MG63 (cell line): ENCODE data around the gene SRPRA. TPM values are rescaled to one million over a fixed set of nuclear protein-coding genes. Genes with fewer than 3 reads are reported as not detected.

Experiments used
- DNase-seq: peaks from one replicate; pipeline ENCODE4 v3.0.0-alpha.2; 2020
- H3K27me3 ChIP-seq: fragments of 250-450 bp; sonication (Bioruptor Pico); 2 replicates; pipeline ENCODE4 v1.5.1; 2020; ENCODE audit warnings: mild to moderate bottlenecking, moderate library complexity
- H3K36me3 ChIP-seq: fragments of 250-450 bp; sonication (Bioruptor Pico); 2 replicates; pipeline ENCODE4 v1.5.1; 2020; ENCODE audit warnings: mild to moderate bottlenecking, moderate library complexity
- H3K4me3 ChIP-seq: fragments of 250-450 bp; sonication (Bioruptor Pico); 2 replicates; pipeline ENCODE4 v1.5.1; 2020; ENCODE audit warnings: mild to moderate bottlenecking, moderate library complexity
- H3K9me3 ChIP-seq: fragments of 250-450 bp; sonication (Bioruptor Pico); 2 replicates; pipeline ENCODE4 v1.5.1; 2020; ENCODE audit warnings: mild to moderate bottlenecking, moderate library complexity
- total RNA-seq: library from RNA; depleted of rRNA; stranded (reverse); fragments of >200 nt; shearing (Covaris generic); gene quantifications from 2 replicates; pipeline ENCODE4 v1.2.3, GENCODE V29; 2014; ENCODE audit warnings: low replicate concordance

SRPRA gene
- total RNA-seq, 1 experiment from 2014 or later, result 102 TPM

DNA sequence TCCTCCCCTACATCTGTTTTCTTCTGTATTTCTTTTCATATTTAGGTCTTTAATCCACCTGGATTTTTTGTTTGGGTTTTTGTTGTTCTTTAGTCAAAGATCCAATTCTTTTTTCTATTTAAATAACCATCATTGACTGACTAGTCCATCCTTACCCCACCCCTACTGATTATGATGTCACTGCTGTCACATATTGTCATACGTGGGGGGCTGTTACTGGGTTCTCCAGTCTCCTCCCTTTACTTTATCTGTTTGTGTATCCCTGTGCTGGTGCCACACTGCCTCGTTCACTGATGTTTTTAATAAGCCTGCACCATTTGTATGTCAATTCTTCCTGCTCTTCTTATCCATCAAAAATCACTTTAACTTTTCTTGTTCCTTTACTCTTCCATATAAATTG, 28.3 kb upstream of the SRPRA start:
- H3K27me3 ChIP-seq, result no peaks in the 10 kb centered on the region
- peaks cover 18% of the 10 kb centered on the region for H3K36me3 ChIP-seq
- no peaks in the 10 kb centered on the region for H3K9me3 ChIP-seq
- no peak for DNase-seq
- no peak overlapping the region for H3K4me3 ChIP-seq

DNA sequence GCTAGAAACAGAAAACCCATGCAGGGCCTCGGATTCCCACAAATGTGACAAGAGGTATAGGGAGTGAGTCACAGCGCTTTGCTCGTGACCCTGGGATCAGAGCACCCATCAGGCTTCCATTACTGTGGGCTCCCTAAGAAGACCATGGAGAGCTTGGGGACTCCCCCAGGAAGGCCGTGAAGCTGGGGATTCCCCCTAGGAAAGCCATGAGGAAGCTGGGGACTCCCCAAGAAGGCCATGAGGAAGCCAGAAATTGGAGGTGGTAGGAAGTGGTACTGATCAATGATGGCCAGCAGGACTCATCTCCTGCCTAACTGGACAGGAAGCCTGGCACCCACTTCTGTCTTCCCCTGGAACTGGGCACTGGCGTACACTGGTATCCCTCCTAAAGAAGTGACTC, 25.0 kb upstream of the SRPRA start:
- no peaks in the 10 kb centered on the region for H3K27me3 ChIP-seq
- H3K9me3 ChIP-seq, result no peaks in the 10 kb centered on the region
- no peak overlapping the region for H3K4me3 ChIP-seq
- peaks cover 20% of the 10 kb centered on the region for H3K36me3 ChIP-seq
- no peak for DNase-seq

DNA sequence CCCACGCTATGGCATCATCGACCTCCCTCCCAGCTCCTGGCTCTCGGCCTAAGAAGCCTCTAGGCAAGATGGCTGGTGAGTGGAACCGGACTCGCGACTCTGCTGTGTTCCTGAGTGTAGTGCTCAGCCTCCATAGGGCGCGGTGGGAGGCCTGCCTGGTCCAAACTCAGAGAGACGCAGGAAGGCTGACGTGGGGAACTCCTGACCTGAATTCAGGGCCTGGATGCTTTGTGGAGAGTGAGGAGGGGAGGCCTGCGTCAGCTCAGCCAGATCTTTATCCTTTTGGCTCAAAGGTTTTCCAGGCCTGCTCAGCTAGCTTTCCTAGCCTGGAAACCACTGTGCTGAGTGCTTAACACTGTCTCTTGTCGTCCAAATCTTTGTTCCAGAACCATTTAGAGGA, 22.2 kb upstream of the SRPRA start:
- H3K27me3 ChIP-seq, result no peaks in the 10 kb centered on the region
- H3K9me3 ChIP-seq, result no peaks in the 10 kb centered on the region
- no peak overlapping the region for H3K4me3 ChIP-seq
- no peak for DNase-seq
- H3K36me3 ChIP-seq, result peaks cover 22% of the 10 kb centered on the region

DNA sequence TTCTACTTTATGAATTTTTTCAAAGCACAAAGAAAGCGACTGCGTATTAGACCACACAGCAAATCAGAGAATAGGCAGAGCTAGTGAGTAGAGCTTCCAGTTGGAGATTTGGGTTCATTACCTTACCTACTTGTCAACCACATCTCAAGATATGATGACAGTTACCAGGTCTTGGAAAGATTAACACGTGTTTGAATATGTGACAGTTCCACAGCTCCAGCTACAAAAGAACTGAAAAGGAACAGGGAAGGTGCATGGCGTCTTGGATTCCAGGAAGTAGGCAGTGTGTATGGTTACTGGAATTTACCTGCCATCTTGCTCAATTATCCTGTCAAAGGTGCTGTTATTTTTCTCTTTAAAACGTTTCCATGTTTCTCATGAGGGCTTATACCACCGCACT, 19.5 kb upstream of the SRPRA start:
- no peaks in the 10 kb centered on the region for H3K27me3 ChIP-seq
- H3K9me3 ChIP-seq, result no peaks in the 10 kb centered on the region
- no peak overlapping the region for H3K4me3 ChIP-seq
- DNase-seq, result no peak
- H3K36me3 ChIP-seq, result peaks cover 14% of the 10 kb centered on the region

DNA sequence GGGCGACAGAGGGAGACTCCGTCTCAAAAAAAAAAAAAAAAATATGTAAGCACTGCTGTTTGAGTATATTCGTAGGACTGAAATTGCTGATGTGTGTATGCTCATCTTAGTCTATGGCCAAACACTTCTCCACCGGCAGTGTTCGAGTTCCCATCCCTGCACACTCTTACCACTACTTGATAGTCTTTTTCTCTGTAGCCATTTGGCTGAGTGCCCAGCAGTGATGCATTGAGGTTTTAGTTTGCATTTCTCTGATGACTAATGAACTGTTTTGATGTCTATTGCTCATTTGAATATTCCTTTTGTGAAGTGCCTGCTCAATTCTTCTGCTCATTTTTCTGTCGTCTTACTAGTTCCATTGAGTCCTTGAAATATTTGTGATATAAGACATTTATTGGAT, 16.1 kb upstream of the SRPRA start:
- peak; percentile 88 for DNase-seq
- peaks cover 2% of the 10 kb centered on the region; the same call in 1 of the 2 replicates for H3K36me3 ChIP-seq
- no peaks in the 10 kb centered on the region for H3K9me3 ChIP-seq
- no peak overlapping the region for H3K4me3 ChIP-seq
- no peaks in the 10 kb centered on the region for H3K27me3 ChIP-seq

DNA sequence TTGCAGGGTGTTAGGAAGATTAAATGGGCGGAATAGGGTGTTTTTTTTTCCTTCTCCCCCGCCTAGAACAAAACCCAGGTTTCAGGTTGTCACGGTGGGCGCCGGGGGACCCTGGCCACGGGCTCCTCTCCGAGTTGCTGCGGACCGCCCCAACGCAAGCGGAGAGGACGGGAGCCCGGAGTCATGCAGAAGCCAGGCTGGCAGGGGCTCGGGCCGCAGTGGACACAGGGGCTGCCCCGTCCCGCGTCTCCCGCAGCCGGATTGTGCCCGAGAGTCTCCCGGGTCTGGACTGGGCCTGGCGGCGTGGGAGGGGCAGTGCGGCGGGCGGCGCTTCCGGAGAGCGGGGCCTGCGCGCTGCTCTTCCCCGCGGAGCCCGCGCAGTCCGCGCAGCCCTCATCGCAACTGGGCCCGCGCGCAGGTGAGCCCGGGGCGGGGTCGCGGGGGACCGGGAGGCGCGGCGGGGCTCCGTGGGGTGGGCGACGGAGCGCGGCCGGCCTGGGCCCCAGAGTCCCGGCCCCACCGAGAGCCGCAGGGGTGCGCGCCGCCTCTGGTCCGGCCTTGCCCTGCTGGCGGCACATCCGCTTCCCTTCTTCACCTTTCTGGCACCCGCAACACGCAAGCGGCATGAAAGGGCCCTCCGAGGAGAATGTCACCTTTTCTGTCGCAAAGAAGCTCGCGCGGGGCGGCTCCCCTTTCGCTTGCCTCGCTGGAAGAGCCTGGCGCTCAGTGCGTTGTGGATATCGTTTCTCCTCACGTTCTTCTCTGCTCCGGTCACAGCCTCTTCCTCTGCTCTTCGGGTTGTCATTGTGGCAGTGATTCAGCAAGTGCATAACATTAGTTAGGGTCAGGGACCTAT, 14.3 kb upstream of the SRPRA start, which contains the start of gene TIRAP:
TIRAP (plus strand) TSS at position 358 of the 856 bp plus-strand sequence. CDS start 7,802 bp downstream, outside the sequence.
- no peaks in the 10 kb centered on the region for H3K27me3 ChIP-seq
- H3K36me3 ChIP-seq, result no peaks in the 10 kb centered on the region; the same call in 1 of the 2 replicates
- H3K9me3 ChIP-seq, result no peaks in the 10 kb centered on the region
- peak; percentile 69 for DNase-seq
- H3K4me3 ChIP-seq, result peak within 1 kb of the TSS; percentile 63

DNA sequence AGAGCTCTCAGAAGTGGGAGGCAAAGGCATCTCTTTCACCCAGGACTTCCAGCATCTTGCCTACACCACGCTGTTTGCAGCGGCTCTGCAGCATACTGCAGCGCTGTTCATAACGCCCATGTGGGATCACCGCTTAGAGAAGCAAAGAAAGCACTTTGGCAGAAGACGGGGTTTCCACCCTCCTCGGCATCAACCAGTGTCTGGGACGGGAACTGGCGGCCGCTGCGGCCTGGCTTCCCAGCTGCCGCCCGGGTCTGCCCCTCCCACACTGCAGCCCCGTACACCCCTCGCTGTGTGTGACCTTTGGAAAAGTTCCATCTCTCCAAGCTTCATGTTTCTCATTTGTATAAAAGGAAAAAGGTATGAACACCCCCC, 13.7 kb upstream of the SRPRA start:
- Histone ChIP-seq H3K4me3 (peak overlapping the region; percentile 63), H3K36me3 (no peaks in the 10 kb centered on the region), H3K9me3 (no peaks in the 10 kb centered on the region), H3K27me3 (no peaks in the 10 kb centered on the region)
- peak; percentile 34 for DNase-seq

DNA sequence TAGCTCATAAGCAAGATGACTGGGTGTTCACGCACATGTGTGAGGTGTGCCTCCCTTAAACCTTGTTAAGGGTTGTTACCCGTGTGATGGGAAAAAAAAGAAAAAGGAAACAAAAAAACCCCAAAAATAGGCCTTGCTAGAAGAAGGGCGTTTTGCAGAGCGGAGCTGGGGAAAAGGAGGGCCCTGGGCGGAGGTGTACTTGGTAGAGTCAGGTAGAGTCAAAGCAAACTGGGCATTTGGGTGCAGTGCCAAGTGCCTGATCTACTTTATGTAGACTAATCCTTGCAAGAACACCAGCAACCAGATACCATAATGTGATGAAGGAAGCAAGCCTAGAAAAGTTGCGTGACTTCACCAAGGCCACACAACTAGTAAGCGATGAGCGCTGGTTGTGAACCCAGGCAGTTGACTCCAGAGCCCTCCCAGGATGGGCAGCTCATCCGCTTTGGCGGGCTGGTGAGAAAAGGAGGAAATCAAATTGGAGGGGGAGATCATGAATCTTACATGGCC, 13.0 kb upstream of the SRPRA start:
- Histone ChIP-seq H3K9me3 (no peaks in the 10 kb centered on the region), H3K36me3 (no peaks in the 10 kb centered on the region), H3K4me3 (no peak overlapping the region), H3K27me3 (no peaks in the 10 kb centered on the region)
- no peak for DNase-seq

DNA sequence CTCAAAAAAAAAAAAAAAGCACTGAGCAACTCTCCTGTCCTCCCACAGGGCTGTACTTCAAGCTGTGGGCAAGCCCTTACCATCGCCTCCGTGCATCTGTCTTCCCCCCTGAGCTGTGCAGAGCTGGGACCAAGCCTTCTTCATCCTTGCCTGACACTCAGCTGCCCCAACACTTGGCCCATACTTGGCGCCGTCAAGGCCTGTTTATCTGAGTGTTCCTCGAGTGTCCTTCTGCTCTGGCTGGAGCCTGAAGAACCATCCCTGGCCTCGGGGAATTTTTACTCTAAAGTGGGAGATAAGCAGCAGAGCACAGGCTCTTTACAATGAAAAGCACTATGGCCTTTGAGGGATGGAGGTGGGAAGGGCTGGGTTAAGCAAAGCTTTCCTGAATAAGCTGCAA, 12.6 kb upstream of the SRPRA start:
- no peaks in the 10 kb centered on the region for H3K36me3 ChIP-seq
- no peaks in the 10 kb centered on the region for H3K9me3 ChIP-seq
- H3K4me3 ChIP-seq, result no peak overlapping the region

DNA sequence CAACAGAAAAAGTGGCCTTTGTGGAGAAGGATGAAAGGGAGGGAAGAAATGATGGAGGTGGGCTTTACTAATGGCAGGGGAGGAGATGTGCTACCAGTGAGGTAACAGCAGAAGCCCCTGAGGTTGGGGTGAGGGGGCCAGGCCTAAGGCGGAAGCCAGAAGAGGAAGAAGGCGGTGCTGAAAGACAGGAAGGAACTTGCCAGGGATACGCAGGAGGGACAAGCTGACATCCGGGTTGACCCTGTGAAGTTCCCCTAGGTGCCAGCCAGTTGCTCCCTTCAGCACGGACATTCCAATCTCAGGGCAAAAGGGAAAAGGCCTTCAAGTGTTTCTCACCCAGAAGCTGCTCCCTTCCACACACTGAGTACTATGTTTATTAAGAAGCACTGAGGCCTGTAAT, 11.9 kb upstream of the SRPRA start:
- no peaks in the 10 kb centered on the region for H3K27me3 ChIP-seq
- H3K4me3 ChIP-seq, result no peak overlapping the region
- peaks cover 4% of the 10 kb centered on the region for H3K36me3 ChIP-seq
- DNase-seq, result no peak
- H3K9me3 ChIP-seq, result no peaks in the 10 kb centered on the region

More for the DNA sequence above, 12.6 kb upstream of the SRPRA start:
- no peak for DNase-seq
- no peaks in the 10 kb centered on the region for H3K27me3 ChIP-seq

DNA sequence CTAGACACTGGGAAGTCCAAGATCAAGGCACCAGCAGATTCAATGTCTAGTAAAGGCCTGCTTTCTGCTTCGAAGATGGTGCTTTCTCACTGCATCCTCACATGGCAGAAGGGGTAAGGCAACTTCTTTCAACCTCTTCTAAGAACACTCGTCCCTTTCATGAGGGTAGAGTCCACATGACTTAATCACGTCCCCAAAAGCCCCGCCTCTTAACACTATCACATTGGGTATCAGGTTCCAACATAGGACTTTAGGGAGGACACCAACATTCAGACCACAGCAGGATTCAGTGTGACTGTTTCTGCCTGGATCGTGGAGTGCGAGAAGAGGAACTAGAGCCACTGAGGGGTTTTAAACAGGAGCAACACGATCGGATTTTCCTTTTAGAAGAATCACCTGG, 10.5 kb upstream of the SRPRA start:
- no peak overlapping the region for H3K4me3 ChIP-seq
- no peaks in the 10 kb centered on the region for H3K9me3 ChIP-seq
- H3K36me3 ChIP-seq, result peaks cover 13% of the 10 kb centered on the region
- no peaks in the 10 kb centered on the region for H3K27me3 ChIP-seq
- no peak for DNase-seq

DNA sequence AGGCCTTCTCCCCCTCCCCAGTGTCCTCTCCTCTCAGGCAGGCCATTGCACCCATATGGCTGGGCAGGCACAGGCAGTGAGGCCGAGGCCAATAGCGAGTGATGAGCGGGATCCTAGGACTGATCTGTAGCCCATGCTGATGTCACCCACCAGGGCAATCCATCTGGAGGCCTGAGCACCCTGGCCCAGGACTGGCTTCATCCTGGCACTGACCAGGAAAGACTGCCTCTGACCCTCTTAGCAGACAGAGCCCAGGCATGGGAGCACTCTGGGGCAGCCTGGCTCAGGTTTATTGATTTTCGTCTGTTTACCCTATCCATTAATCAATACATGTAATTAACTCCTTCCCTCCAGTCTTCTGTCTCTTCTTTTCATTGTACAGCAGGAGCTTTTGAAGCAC, 9.1 kb upstream of the SRPRA start:
- Histone ChIP-seq H3K36me3 (peaks cover 25% of the 10 kb centered on the region), H3K9me3 (no peaks in the 10 kb centered on the region), H3K27me3 (no peaks in the 10 kb centered on the region), H3K4me3 (no peak overlapping the region)
- DNase-seq, result no peak

DNA sequence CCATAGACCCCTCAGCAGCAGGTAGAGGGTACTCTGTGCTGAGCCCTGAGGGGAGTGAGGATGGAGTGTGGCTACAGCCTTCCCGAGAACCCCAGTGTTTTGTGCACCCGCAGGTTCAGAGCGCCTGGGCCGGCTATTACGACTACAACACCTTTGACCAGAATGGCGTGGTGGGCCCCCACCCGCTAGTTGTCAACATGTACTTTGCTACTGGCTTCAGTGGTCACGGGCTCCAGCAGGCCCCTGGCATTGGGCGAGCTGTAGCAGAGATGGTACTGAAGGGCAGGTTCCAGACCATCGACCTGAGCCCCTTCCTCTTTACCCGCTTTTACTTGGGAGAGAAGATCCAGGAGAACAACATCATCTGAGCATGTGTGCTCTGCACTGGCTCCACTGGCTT, 8.6 kb upstream of the SRPRA start:
- DNase-seq, result no peak
- H3K4me3 ChIP-seq, result no peak overlapping the region
- H3K9me3 ChIP-seq, result no peaks in the 10 kb centered on the region
- H3K27me3 ChIP-seq, result no peaks in the 10 kb centered on the region
- H3K36me3 ChIP-seq, result peaks cover 27% of the 10 kb centered on the region

DNA sequence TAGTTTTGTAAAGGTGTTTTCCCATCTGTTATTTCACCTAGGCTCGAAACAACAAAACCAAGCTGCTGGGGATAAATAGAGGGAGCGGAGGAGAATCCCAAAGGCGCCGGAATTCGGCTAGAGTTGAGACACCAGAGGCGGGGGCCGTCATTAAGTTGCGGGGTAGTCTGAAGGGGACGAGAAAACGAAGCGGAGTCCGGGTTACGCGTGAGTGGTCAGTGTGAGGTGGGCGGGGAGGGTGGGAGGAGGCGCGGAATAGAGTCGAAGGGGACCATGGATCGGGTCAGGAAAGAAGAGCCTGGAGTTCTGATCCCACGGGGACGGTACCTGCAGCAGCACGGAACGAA, 361 bp downstream of the SRPRA start:
- Histone ChIP-seq H3K36me3 (peaks cover 52% of the 10 kb centered on the region), H3K9me3 (no peaks in the 10 kb centered on the region), H3K27me3 (no peaks in the 10 kb centered on the region), H3K4me3 (peak overlapping the region; percentile 75)
- DNase-seq, result no peak

DNA sequence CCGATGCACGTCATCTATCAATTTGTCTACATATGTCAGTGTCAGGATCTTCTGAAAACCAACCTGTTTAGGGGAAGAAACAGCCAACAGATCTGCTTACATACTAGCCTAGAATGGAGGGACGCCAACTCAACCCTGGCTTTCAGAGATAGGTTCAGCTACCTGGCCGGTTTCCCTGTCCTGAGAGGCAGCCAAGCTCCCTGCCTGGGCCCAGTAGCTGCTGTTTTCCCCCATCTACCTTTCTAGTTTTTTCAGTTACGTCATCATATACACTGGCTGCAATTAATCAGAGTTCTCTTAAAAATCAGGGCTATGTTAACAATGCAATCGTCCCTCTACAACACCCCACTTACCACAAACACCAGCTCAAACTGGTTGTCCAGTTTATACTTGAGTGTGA, 1.0 kb downstream of the SRPRA start:
- peaks cover 54% of the 10 kb centered on the region for H3K36me3 ChIP-seq
- no peak for DNase-seq
- H3K27me3 ChIP-seq, result no peaks in the 10 kb centered on the region
- no peaks in the 10 kb centered on the region for H3K9me3 ChIP-seq
- peak overlapping the region; percentile 75 for H3K4me3 ChIP-seq

DNA sequence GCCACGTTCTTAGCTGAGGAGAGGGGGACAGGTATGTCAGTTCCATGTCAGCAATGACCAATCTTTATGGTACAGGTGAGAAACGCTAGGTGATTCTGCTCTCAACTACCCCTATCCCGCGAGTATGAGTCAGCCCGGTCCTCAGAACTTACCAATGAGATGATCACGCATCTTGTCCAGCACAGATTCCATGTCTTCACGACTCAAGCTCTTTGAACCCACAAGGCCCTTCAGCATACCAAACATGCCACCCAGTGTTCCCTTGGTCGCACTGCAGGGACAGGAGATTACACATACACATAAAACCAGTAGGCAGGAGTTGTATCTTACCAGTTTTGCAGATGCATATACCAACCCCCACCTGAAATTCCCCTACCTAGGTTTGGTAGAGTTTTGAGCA, 2.9 kb downstream of the SRPRA start:
- Histone ChIP-seq H3K27me3 (no peaks in the 10 kb centered on the region), H3K4me3 (no peak overlapping the region), H3K9me3 (no peaks in the 10 kb centered on the region), H3K36me3 (peaks cover 68% of the 10 kb centered on the region)
- no peak for DNase-seq

DNA sequence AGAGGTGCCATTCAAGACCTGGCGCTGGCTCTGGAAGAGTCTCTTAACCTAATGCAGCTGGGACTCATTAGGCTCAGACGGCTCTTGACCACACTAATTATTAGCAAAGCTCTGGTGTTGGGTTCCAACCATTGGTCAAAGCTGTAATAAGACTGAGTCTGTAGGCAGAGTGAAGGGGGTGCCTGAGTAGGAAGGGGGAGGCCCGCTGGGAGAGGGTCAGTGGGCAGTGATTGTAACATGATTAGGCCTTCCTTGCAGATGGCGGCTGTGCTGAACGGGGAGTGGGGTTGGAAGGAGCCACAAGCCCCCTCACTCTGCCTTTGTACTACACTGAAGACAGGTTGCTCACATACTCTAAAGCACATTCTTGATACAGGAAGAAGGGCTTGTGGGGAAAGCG, 5.2 kb downstream of the SRPRA start:
- H3K9me3 ChIP-seq, result no peaks in the 10 kb centered on the region
- peaks cover 68% of the 10 kb centered on the region for H3K36me3 ChIP-seq
- no peak for DNase-seq
- H3K27me3 ChIP-seq, result no peaks in the 10 kb centered on the region
- no peak overlapping the region for H3K4me3 ChIP-seq

DNA sequence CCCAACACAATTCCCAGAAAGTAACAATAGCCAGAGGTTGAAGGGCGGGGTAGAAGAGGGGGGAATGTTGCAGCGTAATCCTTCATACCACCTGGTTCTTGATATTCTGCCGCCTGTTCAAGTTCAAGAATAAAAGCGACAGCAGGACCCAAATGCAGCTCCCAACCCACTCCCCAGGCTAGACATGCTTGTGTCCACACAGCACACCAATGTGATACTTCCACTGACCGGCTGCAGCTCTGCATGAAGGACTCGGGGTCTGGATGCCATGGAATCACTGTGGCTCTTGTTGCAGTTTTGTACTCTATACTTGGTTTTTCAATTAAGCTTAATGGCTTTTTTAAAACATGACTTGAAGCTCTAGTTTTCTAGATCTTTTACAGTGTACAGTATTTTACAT, 6.5 kb downstream of the SRPRA start:
- Histone ChIP-seq H3K27me3 (no peaks in the 10 kb centered on the region), H3K9me3 (no peaks in the 10 kb centered on the region), H3K4me3 (no peak overlapping the region), H3K36me3 (peaks cover 66% of the 10 kb centered on the region)
- no peak for DNase-seq
